ENCODE data around the gene S100A7A.

The S100A7A gene

GRCh38 chr1:153429266-153430165 lies 13.2 kb downstream of the S100A7A start:
- Mint-ChIP-seq H3K27me3 (peaks cover 20% of the 10 kb centered on the region), H3K9me3 (no peaks in the 10 kb centered on the region), H3K27ac (no peak overlapping the region), H3K4me1 (no peaks in the 10 kb centered on the region), H3K4me3 (no peak overlapping the region), H3K36me3 (no peaks in the 10 kb centered on the region)

DNA sequence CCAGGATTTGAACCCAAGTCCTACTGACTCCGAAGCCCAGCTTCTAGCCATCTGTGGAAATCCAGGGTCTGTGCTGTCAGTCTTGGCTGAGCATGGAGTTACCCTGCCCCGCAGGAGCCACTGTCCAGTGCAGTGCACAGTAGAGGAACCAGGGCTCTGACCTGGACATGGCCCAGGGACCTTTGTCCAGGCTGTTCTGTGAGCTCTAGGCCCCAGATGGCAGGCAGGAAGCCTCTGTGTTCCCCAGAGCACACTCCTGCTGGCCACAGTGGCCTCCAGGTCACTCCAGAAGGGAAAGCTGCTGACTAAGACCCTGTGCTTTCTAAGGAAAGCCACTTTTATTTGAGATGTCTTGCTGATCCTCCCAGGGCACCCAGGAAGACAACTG lies 13.8 kb downstream of the S100A7A start:
- peaks cover 15% of the 10 kb centered on the region for H3K27me3 Mint-ChIP-seq
- no peaks in the 10 kb centered on the region for H3K9me3 Mint-ChIP-seq
- H3K36me3 Mint-ChIP-seq = no peaks in the 10 kb centered on the region
- no peak overlapping the region for H3K27ac Mint-ChIP-seq
- no peaks in the 10 kb centered on the region for H3K4me1 Mint-ChIP-seq
- H3K4me3 Mint-ChIP-seq = no peak overlapping the region

GRCh38 chr1:153430561-153430960 lies 14.2 kb downstream of the S100A7A start:
- H3K36me3 Mint-ChIP-seq = no peaks in the 10 kb centered on the region
- H3K4me3 Mint-ChIP-seq = no peak overlapping the region
- H3K4me1 Mint-ChIP-seq = no peaks in the 10 kb centered on the region
- H3K27me3 Mint-ChIP-seq = peaks cover 13% of the 10 kb centered on the region
- peak overlapping the region; percentile 23 for H3K27ac Mint-ChIP-seq
- no peaks in the 10 kb centered on the region for H3K9me3 Mint-ChIP-seq

DNA sequence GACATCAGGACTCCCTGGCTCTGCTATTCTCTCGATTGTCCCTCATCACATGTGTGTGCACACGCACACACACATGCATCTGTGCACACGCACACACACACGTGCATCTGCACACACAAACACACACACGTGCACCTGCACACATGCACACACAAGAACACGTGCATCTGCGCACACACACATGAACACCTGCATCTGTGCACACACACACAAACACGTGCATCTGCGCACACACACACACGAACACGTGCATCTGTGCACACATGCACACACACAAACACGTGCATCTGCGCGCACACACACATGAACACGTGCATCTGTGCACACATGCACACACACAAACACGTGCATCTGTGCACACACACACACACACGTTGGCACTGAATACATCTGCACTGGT lies 14.7 kb downstream of the S100A7A start:
- Mint-ChIP-seq H3K27ac (peak overlapping the region; percentile 23), H3K9me3 (no peaks in the 10 kb centered on the region), H3K27me3 (peaks cover 12% of the 10 kb centered on the region)

DNA sequence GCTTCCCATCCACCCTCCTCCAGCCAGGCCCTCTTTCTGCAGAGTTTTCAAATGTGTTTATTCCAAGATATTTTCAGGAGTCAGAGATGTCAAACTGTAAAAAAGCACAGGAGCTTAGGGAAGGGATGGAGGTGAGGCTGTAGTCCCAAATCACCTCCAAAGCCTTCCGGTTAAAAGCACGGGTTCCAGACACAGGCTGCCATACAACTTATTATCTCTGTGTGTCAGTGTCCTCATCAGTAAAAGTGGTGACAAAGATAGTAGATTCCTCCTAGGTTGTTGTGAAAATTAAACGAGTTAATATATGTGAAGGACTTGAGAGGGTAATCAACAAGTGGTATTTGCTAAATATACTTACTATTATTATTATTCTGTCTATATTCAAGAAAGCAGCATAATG lies 15.1 kb downstream of the S100A7A start:
- Mint-ChIP-seq H3K4me3 (no peak overlapping the region), H3K9me3 (no peaks in the 10 kb centered on the region), H3K4me1 (no peaks in the 10 kb centered on the region), H3K27me3 (peaks cover 10% of the 10 kb centered on the region), H3K27ac (no peak overlapping the region), H3K36me3 (no peaks in the 10 kb centered on the region)

More for the DNA sequence above, 14.7 kb downstream of the S100A7A start:
- Mint-ChIP-seq H3K4me1 (no peaks in the 10 kb centered on the region), H3K36me3 (no peaks in the 10 kb centered on the region), H3K4me3 (no peak overlapping the region)

DNA sequence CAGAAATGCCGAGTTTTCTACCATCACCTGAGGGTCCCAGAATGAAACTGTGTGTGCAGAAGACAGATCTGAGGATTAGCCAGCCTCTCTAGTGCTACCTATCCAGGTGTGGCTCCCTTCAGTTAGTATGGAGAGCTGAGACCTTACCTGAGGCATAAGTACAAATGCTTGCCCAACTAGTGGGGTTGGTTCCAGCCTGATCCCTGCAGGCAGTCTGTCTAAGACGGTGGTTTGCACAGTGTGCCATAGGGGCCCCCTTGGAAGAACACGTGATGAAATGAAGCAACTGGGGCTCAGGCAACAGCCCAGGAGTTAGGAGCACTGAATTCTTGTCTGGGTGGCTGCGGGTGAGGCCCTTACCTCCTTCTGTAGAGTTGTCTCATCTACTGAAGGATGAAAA lies 15.6 kb downstream of the S100A7A start:
- H3K4me1 Mint-ChIP-seq = no peaks in the 10 kb centered on the region
- H3K27ac Mint-ChIP-seq = no peak overlapping the region
- H3K9me3 Mint-ChIP-seq = no peaks in the 10 kb centered on the region
- peaks cover 10% of the 10 kb centered on the region for H3K27me3 Mint-ChIP-seq
- no peaks in the 10 kb centered on the region for H3K36me3 Mint-ChIP-seq
- H3K4me3 Mint-ChIP-seq = no peak overlapping the region

DNA sequence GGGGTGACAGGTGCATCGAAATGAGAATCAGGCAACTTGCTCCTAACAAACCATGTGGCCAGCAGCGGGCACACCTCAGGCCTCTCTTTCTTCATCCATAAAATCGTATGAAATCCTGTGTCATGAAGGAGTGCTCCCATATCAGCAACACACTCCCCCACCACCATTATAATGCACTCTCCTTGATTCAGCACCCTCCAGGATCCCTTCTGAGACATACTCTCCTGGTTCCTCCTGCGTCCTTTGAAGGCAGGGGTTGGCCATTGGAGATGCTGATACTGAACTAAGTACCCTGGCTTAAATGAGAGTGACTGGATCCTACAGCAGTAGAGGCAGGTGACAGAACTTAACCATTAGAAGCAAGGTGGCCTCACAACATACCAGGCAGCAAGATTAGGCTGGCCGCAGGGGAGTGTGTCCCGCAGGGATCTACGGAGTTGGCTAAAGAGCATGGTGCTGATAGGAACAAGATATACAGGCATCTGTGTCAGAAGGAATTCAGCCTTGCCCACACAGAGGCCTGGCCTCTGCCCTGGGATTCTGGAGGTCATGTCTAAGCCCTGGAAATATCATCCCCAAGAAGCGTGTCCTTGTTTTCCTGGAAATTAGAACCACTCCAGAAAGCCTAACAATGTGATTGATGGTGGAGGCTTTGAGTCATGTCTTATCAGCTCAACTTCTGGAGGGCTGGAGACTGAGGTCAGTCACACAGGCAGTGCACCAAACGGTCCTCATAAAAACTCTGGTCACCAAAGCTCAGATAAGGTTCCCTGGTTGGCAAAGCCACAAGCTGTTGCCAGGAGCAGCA lies 16.8 kb downstream of the S100A7A start:
- Mint-ChIP-seq H3K4me1 (no peaks in the 10 kb centered on the region), H3K9me3 (no peaks in the 10 kb centered on the region), H3K36me3 (no peaks in the 10 kb centered on the region), H3K27ac (no peak overlapping the region), H3K4me3 (no peak overlapping the region), H3K27me3 (peaks cover 6% of the 10 kb centered on the region)

DNA sequence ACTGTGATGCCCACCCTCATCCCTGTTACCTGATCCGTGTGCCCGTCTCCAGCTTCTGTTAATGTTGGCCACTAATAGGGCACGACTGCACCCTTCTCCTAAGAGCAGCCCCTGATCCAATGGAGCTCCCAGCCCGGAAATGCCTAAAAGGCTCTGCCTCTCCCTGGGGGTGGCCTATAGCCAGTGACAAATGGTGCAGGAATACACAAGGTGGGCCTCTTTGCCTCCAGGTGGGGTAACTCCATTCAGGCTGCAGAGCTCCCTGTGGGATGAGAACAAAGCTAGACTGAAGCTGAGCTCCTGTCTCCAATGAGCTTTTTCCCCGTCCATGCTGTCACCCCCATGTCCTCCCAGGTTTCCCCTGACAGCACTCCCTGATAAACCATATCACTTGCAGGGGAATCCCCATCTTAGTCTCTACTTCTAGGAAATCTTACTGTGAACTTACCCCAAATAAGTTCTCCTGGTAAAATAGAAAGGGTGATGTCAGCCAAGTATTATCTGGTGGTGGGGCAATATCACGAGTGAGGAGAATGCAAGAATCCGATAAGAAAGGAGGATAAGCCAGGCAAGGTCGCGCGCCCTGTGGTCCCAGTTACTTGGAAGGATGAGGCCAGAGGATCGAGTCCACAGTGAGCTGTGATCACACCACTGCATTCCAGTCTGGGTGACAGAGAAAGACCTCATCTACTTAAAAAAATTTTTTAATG lies 18.6 kb downstream of the S100A7A start:
- Mint-ChIP-seq H3K4me1 (no peaks in the 10 kb centered on the region), H3K9me3 (no peaks in the 10 kb centered on the region), H3K36me3 (no peaks in the 10 kb centered on the region), H3K27me3 (peaks cover 6% of the 10 kb centered on the region), H3K27ac (no peak overlapping the region), H3K4me3 (no peak overlapping the region)

DNA sequence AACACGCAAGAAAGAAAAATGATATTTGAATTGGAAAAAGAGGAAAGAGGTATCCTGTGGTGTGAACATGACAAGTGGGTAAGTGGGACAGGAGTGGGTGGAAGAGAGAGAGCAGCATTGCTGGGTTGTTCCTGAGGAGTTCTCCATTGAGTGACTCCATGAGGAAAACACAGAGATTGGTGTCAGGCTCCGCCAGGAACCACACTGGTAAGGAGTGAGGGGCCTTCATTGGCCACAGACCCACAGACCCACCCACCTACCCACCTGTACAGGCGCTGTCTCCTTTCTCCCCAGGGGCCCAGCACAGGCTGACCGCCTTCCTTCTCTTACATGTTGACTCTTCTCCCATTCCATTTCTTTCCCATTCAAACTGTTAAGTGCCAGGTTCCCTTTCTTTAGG lies 20.9 kb downstream of the S100A7A start:
- no peaks in the 10 kb centered on the region for H3K36me3 Mint-ChIP-seq
- peaks cover 5% of the 10 kb centered on the region for H3K27me3 Mint-ChIP-seq
- H3K9me3 Mint-ChIP-seq = no peaks in the 10 kb centered on the region
- H3K4me1 Mint-ChIP-seq = no peaks in the 10 kb centered on the region
- H3K4me3 Mint-ChIP-seq = no peak overlapping the region
- H3K27ac Mint-ChIP-seq = no peak overlapping the region

- no peak overlapping the region for H3K27ac Mint-ChIP-seq
- H3K4me1 Mint-ChIP-seq = no peaks in the 10 kb centered on the region
- no peaks in the 10 kb centered on the region for H3K36me3 Mint-ChIP-seq
- H3K9me3 Mint-ChIP-seq = no peaks in the 10 kb centered on the region
- peaks cover 5% of the 10 kb centered on the region for H3K27me3 Mint-ChIP-seq
- no peak overlapping the region for H3K4me3 Mint-ChIP-seq
Measured at GRCh38 chr1:153438599-153438998, 22.3 kb downstream of the S100A7A start.

- no peak overlapping the region for H3K27ac Mint-ChIP-seq
- peaks cover 9% of the 10 kb centered on the region for H3K27me3 Mint-ChIP-seq
Measured at GRCh38 chr1:153439273-153439672, 23.0 kb downstream of the S100A7A start.

DNA sequence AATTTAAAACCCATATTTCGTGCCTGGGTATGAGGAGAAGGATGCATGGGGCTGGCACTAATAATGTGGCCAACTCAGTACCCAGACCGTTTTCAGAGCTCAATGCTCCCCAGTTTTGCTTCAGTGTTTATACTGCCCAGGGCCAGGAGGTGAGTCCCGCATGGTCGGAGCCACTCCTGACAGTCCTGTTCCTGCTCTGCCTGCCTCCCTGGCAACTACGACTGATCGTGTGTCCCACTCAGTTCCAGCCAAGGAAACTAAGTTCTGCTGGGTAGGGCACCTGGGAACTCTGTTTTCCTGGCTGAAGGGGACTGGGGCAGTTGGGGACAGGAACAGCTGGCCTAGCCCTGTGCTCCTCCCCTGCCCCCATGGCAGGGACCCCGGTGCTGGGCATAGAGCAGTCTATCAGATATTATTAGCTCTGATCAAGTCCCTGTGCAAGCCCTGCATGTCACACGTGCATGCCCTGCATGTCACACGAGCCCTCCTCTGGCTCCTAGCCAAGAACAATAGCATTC lies 25.0 kb downstream of the S100A7A start:
- Mint-ChIP-seq H3K9me3 (no peaks in the 10 kb centered on the region), H3K27me3 (peaks cover 16% of the 10 kb centered on the region), H3K27ac (no peak overlapping the region), H3K4me1 (no peaks in the 10 kb centered on the region), H3K36me3 (no peaks in the 10 kb centered on the region), H3K4me3 (no peak overlapping the region)

More at GRCh38 chr1:153439273-153439672, 23.0 kb downstream of the S100A7A start:
- H3K36me3 Mint-ChIP-seq = no peaks in the 10 kb centered on the region
- no peaks in the 10 kb centered on the region for H3K4me1 Mint-ChIP-seq
- no peak overlapping the region for H3K4me3 Mint-ChIP-seq
- H3K9me3 Mint-ChIP-seq = no peaks in the 10 kb centered on the region

- no peaks in the 10 kb centered on the region for H3K9me3 Mint-ChIP-seq
- no peaks in the 10 kb centered on the region for H3K36me3 Mint-ChIP-seq
- H3K27ac Mint-ChIP-seq = no peak overlapping the region
- no peak overlapping the region for H3K4me3 Mint-ChIP-seq
- peaks cover 21% of the 10 kb centered on the region for H3K27me3 Mint-ChIP-seq
- H3K4me1 Mint-ChIP-seq = no peaks in the 10 kb centered on the region
Measured at GRCh38 chr1:153443486-153443885, 27.2 kb downstream of the S100A7A start.

DNA sequence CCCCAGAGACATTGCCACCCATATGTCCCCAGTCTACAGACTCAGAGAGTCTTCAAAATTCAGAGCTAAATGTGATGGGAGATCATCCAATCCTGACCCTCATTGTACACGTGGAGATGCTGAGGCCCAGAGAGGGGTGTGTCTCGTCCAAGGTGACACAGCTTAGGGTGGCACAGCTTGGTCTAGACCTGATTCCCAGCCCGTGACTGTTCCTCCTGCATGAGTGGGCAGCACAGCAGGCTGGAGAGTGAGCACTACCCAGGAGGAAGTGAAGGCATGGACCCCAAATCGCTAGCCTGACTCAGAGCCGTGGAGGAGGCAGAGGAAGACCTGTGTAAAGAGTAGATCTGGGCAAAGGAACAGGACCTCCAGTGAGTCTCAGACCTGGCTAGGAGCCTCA lies 27.8 kb downstream of the S100A7A start:
- Mint-ChIP-seq H3K9me3 (no peaks in the 10 kb centered on the region), H3K4me3 (no peak overlapping the region), H3K36me3 (no peaks in the 10 kb centered on the region), H3K4me1 (no peaks in the 10 kb centered on the region), H3K27me3 (peaks cover 24% of the 10 kb centered on the region), H3K27ac (no peak overlapping the region)

DNA sequence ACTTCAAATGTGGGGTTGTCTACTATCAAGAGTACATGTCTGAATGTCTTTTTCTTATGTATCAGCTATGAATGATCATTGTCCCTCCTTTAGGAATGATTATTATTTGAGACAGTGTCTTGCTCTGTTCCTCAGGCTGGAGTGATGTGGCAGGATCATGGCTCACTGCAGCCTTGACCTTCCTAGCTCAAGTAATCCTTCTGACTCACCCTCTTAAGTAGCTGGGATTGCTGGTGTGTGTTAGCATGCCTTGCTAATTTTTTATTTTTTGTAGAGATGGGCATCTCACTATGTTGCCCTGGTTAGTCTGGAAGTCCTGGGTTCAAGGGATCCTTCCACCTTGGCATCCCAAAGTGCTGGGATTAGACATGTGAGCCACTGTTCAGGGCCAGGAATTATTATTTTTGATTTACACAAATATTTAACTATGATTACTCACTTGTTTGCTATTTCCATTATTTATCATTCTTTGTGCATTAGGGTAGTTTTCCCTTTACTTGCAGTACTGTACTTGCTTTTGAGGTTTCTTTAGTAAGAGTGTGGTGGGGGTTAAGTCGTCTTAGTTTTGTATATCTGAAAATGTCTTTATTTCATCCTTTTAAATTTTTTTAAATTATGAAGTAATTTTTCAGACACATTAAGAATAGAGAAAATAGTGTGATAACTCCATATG lies 31.3 kb downstream of the S100A7A start:
- Mint-ChIP-seq H3K9me3 (no peaks in the 10 kb centered on the region), H3K36me3 (no peaks in the 10 kb centered on the region), H3K4me1 (no peaks in the 10 kb centered on the region), H3K27ac (no peak overlapping the region), H3K4me3 (no peak overlapping the region), H3K27me3 (peaks cover 37% of the 10 kb centered on the region)
